ENCODE measurements around the gene MIEF1.
A peak's percentile ranks its signal among the peaks of the same experiment; 100 is the strongest.
"Not testable (repeated sequence)": the region's sequence is repeated elsewhere in the genome, so short reads cannot be mapped to it uniquely, and the experiment has no call there.

MIEF1 gene

DNA sequence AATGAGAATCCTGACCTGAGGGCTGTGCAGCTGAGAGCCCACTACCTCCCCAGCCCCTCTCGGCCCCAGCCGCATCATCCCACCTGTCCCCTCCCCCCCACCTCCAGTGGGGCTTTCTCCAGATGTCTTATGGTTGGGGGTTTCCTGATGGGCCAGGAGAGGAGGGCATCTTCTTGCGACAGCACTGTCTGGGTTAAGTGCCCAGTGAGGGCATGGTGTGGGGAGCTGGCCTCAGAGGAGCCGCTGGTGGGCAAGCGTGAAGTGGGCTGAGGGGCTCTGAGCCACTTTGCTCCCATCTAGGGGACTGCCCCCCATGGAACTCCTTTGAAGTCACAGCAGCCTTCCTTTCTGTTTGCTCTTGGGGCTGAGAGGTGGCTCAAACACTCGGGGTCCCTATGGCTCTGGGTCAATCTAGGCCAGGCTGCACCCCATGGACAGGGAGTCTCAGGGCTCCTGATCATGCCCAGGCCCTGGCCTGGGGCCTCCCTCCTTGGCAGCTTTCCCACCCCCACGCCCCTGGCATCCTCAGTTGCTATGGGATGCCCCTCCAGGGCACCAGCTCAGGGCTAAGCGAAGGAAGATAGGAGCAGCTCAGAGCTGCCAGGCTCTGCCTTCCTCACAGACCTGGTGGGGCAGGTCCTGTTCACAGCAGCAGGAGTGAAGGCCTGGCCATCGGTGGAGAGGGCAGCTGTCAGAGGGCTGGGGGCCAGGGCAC lies 11.0 kb upstream of the MIEF1 start:
- DNase-seq: no peak

- no peak for DNase-seq
Measured at GRCh38 chr22:39491696-39492095, 10.4 kb upstream of the MIEF1 start.

- DNase-seq: no peak
Measured at GRCh38 chr22:39492186-39492585, 9.9 kb upstream of the MIEF1 start.

- DNase-seq: no peak
Measured at GRCh38 chr22:39493759-39494158, 8.3 kb upstream of the MIEF1 start.

DNA sequence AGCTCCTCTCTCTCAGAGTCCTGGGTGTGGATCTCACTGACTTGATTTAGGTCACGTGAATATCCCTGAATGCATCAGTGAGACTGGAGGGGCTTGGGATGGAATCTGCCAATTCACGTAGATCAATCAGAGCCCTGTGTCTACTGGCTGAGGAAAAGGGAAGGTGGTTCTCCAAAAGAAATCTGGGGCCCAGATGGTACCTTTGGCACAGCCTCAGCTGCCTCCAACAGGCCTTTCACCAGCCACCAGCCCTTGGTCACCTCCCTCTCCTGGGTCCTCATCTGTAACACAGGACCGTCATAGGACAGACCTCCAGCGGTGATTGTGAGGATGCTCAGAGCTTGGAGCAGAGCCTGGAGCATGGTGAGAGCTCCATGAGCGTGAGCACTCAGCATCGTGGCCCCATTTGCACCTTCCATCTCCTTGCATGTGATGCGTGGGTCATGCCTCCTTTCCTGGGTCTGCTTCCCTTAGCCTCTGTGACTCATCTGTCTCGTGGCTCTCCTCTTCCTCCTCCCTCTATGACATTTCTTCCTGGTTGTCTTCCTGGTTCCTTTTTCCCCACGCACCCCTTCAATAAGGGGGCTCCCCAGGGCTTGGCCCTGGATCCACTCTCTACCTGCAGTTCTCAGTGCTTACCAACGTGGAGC lies 7.5 kb upstream of the MIEF1 start:
- DNase-seq: no peak

GRCh38 chr22:39496131-39496838 lies 5.8 kb upstream of the MIEF1 start:
- DNase-seq: peak; percentile 53

DNA sequence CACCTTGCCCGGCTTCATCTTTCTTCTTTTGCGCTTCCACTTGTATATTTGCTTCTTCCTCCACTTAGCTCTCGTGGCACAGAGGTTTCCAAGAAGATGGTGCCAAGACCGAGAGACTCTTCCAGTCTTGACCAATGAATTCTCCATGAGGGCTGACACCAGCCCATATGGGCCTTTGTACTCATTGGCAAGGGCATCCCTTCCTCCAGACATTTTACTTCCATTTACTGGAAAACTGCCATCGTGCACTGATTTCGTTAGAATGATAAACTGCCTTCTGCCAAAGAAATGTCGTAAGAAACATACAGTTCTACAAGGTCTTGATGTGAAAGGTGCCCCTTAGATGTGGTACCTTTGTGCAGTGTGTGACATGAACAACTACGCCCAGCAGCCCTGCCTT lies 4.7 kb upstream of the MIEF1 start:
- DNase-seq: no peak

DNA sequence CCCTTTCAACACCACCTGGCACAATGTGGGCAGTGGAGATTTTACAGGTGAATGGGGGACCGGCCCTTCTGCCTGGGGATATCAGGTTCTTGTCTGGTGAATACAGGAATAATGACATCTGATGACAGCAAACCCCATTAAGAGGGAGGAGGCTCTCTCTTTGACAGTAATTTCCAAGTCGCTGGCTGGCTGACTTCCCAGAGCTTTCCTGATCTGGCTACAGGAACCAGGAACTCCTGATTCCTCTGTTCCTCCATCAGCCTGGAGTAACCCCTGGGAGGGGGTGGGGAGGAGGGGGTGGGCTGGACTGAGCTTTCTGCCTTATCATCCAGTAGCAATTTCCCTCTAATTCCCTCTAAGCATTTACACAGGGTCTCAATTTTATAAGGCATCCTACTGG lies 3.7 kb upstream of the MIEF1 start:
- DNase-seq: no peak

DNA sequence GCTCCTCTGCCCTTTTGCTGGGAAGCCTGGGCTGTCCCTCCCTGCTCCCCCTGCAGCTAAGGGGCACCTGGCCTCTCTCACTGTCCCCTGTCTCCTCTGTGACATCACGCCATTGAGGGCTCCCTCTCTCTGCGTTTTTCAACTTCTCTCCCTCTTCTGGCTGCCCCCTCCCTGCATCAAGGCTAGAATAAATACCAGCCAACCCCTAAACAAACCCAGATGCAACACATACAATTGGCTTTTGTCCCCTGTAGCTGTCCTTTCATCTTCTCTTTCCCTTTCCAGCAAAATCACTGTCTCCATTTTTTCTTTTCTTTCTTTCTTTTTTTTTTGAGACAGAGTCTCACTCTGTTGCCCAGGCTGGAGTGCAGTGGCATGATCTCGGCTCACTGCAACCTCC lies 3.3 kb upstream of the MIEF1 start:
- DNase-seq: no peak

DNA sequence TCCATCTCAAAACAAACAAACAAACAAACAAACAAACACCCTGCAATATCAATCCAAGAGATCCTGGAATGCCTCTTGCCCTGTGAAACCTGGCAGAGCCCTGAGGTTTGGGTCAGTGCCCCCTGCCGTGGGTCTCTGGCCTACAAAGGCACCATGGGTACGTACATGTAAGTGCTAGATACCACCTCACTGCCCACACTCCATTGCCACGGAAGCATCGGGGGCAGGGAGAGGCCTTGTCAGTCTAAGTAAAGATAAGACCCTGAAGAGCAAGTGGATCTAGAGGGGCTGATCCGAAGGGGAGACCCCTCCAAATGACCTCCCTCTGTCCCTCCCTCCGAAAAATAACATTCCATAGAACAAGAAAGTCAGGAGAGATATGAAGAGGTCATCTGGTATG lies 2.0 kb upstream of the MIEF1 start:
- DNase-seq: no peak

DNA sequence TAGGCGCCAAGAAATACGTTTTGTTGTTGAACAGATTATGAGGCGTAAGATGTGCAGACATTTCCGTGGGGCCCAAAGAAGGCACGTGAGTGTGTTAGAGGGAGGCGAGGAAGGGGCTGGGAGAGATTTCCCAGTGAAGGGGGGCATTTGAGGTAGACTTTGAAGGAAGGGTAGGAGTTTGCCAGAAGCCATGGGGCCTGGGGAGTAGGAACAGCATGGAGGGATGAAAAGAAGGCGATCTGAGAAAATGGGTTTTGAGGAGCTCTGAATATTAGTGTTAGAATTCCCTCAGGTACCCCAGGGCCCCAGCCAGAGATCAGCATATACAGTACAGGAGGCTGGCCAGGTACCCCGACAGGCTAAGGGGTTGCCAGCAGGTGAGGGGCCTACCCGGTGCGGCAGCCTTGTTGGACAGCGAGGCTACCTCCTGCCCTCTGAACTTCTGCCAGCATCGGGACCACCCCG lies 414 bp upstream of the MIEF1 start:
- DNase-seq: no peak

DNA sequence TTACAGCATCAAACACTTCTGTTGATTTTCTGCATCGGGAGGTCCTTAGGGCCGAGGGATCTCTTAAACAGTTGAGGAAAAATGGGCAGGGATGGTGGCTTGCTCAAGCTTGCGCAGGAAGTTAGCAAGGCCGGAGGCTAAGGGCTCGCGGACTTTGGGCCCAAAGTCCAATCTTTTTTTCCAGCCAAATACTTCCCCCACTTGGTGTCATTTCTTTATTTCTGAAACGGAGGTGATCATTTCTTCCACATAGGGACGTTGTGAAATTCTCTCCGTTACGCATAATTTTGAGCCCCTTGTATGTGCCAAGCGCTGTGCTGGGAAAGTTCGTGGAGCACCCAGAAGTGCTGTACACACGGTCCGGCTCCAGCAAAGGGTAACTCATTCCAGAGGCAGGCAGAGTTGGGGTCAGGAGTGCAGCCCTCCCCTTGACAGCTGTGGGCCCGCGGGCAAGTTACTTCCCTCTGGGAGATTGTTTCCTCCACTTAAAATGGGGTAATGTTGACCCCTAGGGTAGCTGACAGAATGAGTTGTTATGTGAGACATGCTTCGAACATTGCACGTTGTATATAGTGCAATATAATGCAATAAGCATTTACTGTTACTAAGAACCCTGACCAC lies 809 bp downstream of the MIEF1 start:
- no peak for DNase-seq

DNA sequence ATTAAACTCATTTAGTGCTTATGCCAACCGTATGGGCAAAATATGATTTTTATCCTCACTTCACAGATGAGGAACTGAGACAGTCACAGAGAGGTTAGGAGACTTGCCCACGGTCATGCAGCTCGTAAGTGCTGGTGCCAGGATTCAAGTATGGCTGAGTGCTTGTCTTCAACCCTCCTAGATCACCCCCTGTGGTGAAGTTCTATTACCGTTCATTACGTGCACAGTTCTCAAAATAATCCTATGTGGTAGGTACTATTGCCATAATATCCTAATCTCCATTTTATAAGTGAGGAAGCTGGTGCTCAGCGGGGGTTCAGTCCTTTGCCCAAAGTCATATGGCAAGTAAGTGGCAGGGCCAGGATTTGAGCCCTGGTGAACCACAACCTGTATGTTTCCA lies 1.5 kb downstream of the MIEF1 start:
- no peak for DNase-seq

DNA sequence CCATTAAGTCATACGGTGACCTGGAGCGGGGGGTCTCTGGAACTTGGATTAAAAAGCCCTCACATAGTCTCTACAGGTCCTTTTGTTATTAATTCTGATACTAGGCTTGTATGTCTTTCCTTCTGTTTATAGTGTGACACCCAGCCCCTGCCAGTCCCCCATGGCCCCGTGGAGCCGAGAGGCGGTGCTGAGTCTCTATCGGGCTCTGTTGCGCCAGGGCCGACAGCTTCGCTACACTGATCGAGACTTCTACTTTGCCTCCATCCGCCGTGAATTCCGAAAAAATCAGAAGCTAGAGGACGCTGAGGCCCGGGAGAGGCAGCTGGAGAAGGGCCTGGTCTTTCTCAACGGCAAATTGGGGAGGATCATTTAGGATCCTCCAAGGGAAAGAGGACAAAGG lies 2.0 kb downstream of the MIEF1 start:
- DNase-seq: no peak

DNA sequence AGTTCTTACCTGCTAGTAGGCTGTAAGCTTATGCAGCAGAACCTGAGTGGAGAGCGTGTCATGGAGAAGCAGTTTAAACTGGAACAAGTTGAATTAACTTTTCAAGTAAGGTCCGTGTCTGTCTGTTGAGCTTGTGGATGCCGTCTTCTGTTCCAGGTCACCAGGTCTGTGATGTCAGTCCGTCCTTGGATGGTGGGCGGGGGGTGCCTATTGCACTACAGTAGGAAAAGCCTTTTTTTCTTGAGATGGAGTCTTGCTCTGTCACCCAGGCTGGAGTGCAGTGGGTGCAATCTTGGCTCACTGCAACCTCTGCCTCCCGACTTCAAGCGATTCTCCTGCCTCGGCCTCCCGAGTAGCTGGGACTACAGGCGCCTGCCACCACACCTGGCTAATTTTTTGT lies 4.9 kb downstream of the MIEF1 start:
- DNase-seq: not testable (repeated sequence)

GRCh38 chr22:39508393-39508792 lies 6.3 kb downstream of the MIEF1 start:
- no peak for DNase-seq

DNA sequence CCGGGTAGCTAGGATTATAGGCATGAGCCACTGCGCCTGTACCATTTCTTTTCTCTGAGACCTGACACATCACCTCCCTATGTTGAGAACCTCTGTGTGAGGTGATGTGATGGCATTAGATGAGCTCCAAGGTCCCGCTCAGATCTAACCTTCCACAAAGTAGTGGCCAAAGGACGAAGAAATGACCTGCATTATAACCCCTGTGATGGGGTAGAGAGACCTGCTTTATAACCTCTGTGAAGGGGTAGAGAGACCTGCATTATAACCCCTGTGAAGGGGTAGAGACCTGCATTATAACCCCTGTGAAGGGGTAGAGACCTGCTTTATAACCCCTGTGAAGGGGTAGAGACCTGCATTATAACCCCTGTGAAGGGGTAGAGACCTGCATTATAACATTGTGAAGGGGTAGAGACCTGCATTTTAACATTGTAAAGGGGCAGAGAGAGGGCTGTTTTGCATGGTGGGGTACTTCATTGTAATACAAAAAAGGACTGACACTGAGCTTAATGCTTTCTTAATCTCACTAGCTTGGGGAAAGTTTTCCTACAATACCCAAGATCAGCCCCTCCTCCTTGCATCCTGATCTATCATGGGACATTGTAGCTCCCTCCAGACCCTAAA lies 8.5 kb downstream of the MIEF1 start:
- no peak for DNase-seq

DNA sequence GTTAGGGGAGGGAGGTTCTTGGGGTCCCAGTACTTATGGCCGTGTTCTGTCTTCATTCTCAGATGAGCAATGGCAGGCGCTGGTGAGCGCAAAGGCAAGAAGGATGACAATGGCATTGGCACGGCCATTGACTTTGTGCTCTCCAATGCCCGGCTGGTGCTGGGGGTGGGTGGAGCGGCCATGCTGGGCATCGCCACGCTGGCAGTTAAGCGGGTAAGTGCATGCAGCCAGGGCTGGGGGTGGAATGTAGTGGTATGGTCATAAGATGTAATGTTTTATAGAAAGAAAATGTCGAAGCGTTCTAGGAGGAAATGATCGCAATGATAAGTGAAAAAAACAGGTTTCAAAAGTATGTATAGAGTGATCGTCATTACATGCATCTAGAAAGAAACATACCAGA lies 9.1 kb downstream of the MIEF1 start:
- no peak for DNase-seq

DNA sequence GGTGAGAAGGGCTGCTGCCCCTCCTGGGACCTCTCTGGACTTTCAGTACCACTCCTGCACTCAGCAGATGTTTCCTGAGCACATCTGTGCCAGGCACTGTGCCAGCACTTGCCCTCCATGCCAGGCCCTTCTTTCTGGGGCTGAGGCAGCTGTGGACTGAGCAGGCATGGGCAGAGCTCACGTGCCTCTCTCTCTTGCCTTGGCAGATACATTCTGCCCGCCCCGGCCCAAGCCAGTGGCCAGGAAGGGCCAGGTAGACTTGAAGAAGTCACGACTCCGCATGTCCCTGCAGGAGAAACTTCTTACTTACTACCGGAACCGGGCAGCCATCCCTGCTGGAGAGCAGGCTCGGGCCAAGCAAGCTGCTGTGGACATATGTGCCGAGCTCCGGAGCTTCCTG lies 9.9 kb downstream of the MIEF1 start:
- DNase-seq: no peak

GRCh38 chr22:39513791-39514190 lies 11.7 kb downstream of the MIEF1 start:
- DNase-seq: no peak

- DNase-seq: peak; percentile 57
Measured at GRCh38 chr22:39514373-39514973, 12.4 kb downstream of the MIEF1 start.

DNA sequence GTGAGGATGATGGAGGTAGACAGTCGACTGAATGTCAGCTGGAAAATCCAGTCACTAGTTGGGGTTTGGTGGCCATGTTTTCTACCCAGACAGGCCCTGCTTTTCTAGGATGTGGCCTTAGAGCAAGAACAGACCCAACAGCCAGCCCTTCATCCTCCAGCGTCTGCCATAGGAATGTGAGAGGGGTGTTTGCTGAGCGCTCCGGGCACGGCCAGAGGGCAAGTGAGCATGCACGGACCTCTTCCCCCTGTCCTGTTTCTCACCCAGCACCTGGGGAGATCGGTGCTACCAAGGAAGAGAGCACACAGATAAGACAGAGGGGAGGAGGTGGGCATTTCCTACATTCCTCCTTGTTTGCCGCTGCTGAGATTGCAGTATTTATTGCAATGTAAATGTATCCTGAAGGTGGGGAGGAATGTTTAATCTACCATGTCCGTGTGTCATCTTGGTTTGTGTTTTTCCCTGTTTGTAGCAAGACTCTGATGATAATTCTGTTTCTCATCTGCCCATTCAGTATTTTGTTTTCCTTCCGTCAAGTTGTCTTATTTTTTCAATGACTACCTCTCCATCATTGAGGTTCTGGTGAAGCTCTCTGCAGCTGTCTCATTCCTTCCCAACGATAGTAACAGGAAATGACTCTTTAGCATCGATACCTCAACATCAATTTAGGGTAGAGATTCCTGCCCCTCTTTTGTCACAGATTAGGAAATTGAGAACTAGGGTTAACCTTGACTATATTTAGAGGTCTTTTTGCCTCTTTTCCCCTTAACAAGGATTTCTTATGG lies 13.4 kb downstream of the MIEF1 start:
- no peak for DNase-seq
